GM12865 (cell line): ENCODE results near the gene GABBR2.

ENCODE experiments used
- DNase-seq: peaks from one replicate; pipeline ENCODE4 v3.0.0; 2010; ENCODE audit warnings: low read depth
- H3K4me3 ChIP-seq: 2 replicates; pipeline ENCODE4 v1.5.1; 2011; ENCODE audit warnings: mild to moderate bottlenecking, low read depth, low read length, control low read depth
- CTCF ChIP-seq: IDR thresholded peaks from 2 replicates; pipeline ENCODE4 v1.5.1; 2011; ENCODE audit warnings: low read length, control low read depth, low read depth, inconsistent platforms; ENCODE audit not compliant: insufficient read depth; ENCODE audit errors: missing control alignments

GABBR2 gene

GRCh38 chr9:98381311-98382103 is 327.2 kb downstream of the GABBR2 start:
- no peak for TF ChIP-seq CTCF

GRCh38 chr9:98380065-98380681 is 328.6 kb downstream of the GABBR2 start:
- H3K4me3 ChIP-seq = no peak overlapping the region
- no peak for TF ChIP-seq CTCF
- DNase-seq = peak; percentile 58

More at GRCh38 chr9:98381311-98382103, 327.2 kb downstream of the GABBR2 start:
- H3K4me3 ChIP-seq = no peak overlapping the region
- no peak for DNase-seq

GRCh38 chr9:98379572-98379971 is 329.2 kb downstream of the GABBR2 start:
- TF ChIP-seq CTCF = no peak
- DNase-seq = no peak
- H3K4me3 ChIP-seq = no peak overlapping the region

- TF ChIP-seq CTCF = no peak
- H3K4me3 ChIP-seq = no peak overlapping the region
- no peak for DNase-seq
Observed at GRCh38 chr9:98378794-98379193, 329.9 kb downstream of the GABBR2 start.

GRCh38 chr9:98378206-98378780 is 330.4 kb downstream of the GABBR2 start:
- no peak for DNase-seq
- no peak for TF ChIP-seq CTCF

GRCh38 chr9:98375138-98375726 is 333.5 kb downstream of the GABBR2 start:
- no peak for TF ChIP-seq CTCF
- DNase-seq = peak; percentile 38
- no peak overlapping the region for H3K4me3 ChIP-seq

More at GRCh38 chr9:98378206-98378780, 330.4 kb downstream of the GABBR2 start:
- H3K4me3 ChIP-seq = no peak overlapping the region
